Activated T-cell treated with anti-CD3 and anti-CD28 coated beads for 48 hours (primary cell): ENCODE results near the gene PLCB4.
"Not testable (repeated sequence)": the region's sequence is repeated elsewhere in the genome, so short reads cannot be mapped to it uniquely, and the experiment has no call there.

ENCODE experiments used
- DNase-seq: peaks from one replicate; pipeline ENCODE4 v3.0.0-alpha.2; 2020; ENCODE audit warnings: low read depth

Gene PLCB4

GRCh38 chr20:9142809-9143208, 73.9 kb downstream of the PLCB4 start:
- DNase-seq: no peak

- no peak for DNase-seq
Measured at GRCh38 chr20:9143926-9144325, 75.0 kb downstream of the PLCB4 start.

- DNase-seq: no peak
Measured at GRCh38 chr20:9144643-9145042, 75.8 kb downstream of the PLCB4 start.

- no peak for DNase-seq
Measured at GRCh38 chr20:9145142-9145541, 76.3 kb downstream of the PLCB4 start.

GRCh38 chr20:9146649-9147048, 77.8 kb downstream of the PLCB4 start:
- no peak for DNase-seq

GRCh38 chr20:9147547-9148024, 78.7 kb downstream of the PLCB4 start:
- no peak for DNase-seq

GRCh38 chr20:9148291-9148690, 79.4 kb downstream of the PLCB4 start:
- DNase-seq: no peak

- DNase-seq: no peak
Measured at GRCh38 chr20:9149087-9149486, 80.2 kb downstream of the PLCB4 start.

- no peak for DNase-seq
Measured at GRCh38 chr20:9149796-9150195, 80.9 kb downstream of the PLCB4 start.

- DNase-seq: no peak
Measured at GRCh38 chr20:9150679-9151078, 81.8 kb downstream of the PLCB4 start.

- DNase-seq: not testable (repeated sequence)
Measured at GRCh38 chr20:9152139-9152538, 83.3 kb downstream of the PLCB4 start.

GRCh38 chr20:9154464-9155024, 85.7 kb downstream of the PLCB4 start:
- no peak for DNase-seq

GRCh38 chr20:9156529-9157280, 87.8 kb downstream of the PLCB4 start:
- DNase-seq: no peak

GRCh38 chr20:9160331-9160730, 91.4 kb downstream of the PLCB4 start:
- no peak for DNase-seq

GRCh38 chr20:9160757-9161156, 91.9 kb downstream of the PLCB4 start:
- DNase-seq: no peak

- DNase-seq: no peak
Measured at GRCh38 chr20:9161311-9161710, 92.4 kb downstream of the PLCB4 start.

- no peak for DNase-seq
Measured at GRCh38 chr20:9163251-9163650, 94.4 kb downstream of the PLCB4 start.

- no peak for DNase-seq
Measured at GRCh38 chr20:9163995-9164394, 95.1 kb downstream of the PLCB4 start.

GRCh38 chr20:9165261-9165660, 96.4 kb downstream of the PLCB4 start:
- no peak for DNase-seq

GRCh38 chr20:9166153-9166780, 97.4 kb downstream of the PLCB4 start:
- no peak for DNase-seq

- no peak for DNase-seq
Measured at GRCh38 chr20:9169409-9169808, 100.5 kb downstream of the PLCB4 start.

- DNase-seq: no peak
Measured at GRCh38 chr20:9172851-9173250, 104.0 kb downstream of the PLCB4 start.

- DNase-seq: no peak
Measured at GRCh38 chr20:9177278-9177677, 108.4 kb downstream of the PLCB4 start.
